Transverse colon (tissue), 3 donors: ENCODE measurements around the gene XPO6.

Experiments used
- CTCF ChIP-seq, 5 experiments: fragments of 200-600 bp in 3 of 5; fragments of 450-650 bp in 2 of 5; sonication (generic) in 3 of 5; IDR thresholded peaks; 1 replicate in 2 of 5; 2 replicates in 3 of 5; pipeline ENCODE4 v1.5.1; 2016 to 2017; ENCODE audit warnings: antibody characterized with exemption in 5 of 5, inconsistent platforms in 3 of 5, mild to moderate bottlenecking in 2 of 5, moderate library complexity in 1 of 5
- EP300 ChIP-seq: sonication (generic); formaldehyde crosslinking; IDR thresholded peaks from one replicate; pipeline ENCODE4 v1.6.1; 2017; ENCODE audit warnings: antibody characterized with exemption, low read depth

- TF ChIP-seq CTCF (IDR thresholded peaks at IDR 0.05), result no peak
- TF ChIP-seq EP300, result no peak
These were observed 124.6 kb downstream of the XPO6 start for GRCh38 chr16:28087140-28087660.
